ENCODE results near the gene SUCLG1. TPM values are rescaled to one million over a fixed set of nuclear protein-coding genes. Genes with fewer than 3 reads are reported as not detected.

The SUCLG1 gene
- total RNA-seq (10 to 100 TPM; 44.0 to 50.4 TPM), polyA plus RNA-seq (10 to 100 TPM; 89.7 to 93.7 (median 92.8) TPM), total RNA-seq (41.3 to 75.7 (median 57.0) reads per million in 6 experiments)

- peak; percentile 67 to 96 (median 84) for DNase-seq
- H3K27ac Mint-ChIP-seq: peak within 1 kb of the TSS; percentile 96 to 99 (median 99)
- ATAC-seq: peak; percentile 95 to 96
- no peaks in the 10 kb centered on the region for H3K9me3 Mint-ChIP-seq
- peaks cover 0 to 7% (median 0%) of the 10 kb centered on the region in 3 donors for H3K36me3 Mint-ChIP-seq
- H3K27me3 Mint-ChIP-seq: no peaks in the 10 kb centered on the region
- H3K4me3 Mint-ChIP-seq: peak within 1 kb of the TSS; percentile 88 to 100 (median 95)
- peaks cover 31 to 52% (median 51%) of the 10 kb centered on the region in 4 donors for H3K4me1 Mint-ChIP-seq
- POLR2A ChIA-PET: interaction anchor here (0.7 to 1.5 kb wide), 6 partner anchors 9 to 868 kb away, joined by 3 to 7 read pairs (median 4); partner anchors contain the start of gene TGOLN2
These were observed at the start of gene SUCLG1 for GRCh38 chr2:84459018-84459943. Gene SUCLG1, minus strand, starts transcription at chr2:84459280. Its CDS starts 11 bp downstream, at chr2:84459269.

DNA sequence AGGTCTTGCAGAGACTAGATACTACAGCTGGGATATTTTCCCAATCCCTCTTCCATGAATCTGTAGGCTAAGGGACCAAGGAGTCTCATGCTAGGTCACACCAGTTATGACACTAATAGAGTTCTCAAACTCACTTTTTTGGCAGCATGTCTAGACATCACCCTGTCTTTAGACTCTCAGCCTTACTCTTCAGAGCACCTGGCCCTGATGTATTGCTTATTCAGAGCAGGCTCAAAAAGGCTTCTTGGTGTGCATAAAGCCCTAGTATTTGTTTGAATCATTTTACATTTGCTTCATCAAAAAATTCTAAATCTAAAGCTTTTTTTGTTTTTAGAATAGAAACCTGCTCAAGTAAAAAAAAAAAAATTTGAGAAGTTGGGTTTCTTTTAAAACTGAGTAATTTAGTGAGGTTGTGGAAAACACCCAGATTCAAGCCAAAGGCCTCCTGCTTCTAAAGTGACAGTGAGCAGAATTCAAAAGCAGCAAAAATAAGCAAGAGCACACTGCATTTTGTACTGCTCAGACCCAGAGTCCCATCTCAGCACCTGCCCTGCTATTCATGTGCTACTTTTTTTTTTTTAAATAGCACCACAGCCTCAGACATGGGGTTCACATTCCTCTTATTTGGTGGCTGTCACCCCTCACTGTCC is 39.2 kb upstream of the SUCLG1 start:
- Mint-ChIP-seq H3K4me1 (peaks cover 6 to 19% (median 17%) of the 10 kb centered on the region in 4 donors), H3K9me3 (peaks cover 0 to 10% (median 2%) of the 10 kb centered on the region in 9 donors), H3K36me3 (peaks cover 0 to 7% (median 2%) of the 10 kb centered on the region in 3 donors), H3K27ac (peak overlapping the region; percentile 6 to 77 (median 46)), H3K4me3 (no peak overlapping the region), H3K27me3 (peaks cover 0 to 3% (median 0%) of the 10 kb centered on the region in 5 donors)
- DNase-seq (no peak), ATAC-seq (no peak)
- POLR2A ChIA-PET: interaction anchor here (1.4 to 1.9 kb wide), 2 partner anchors 325 to 382 kb away, joined by 3 to 13 read pairs; partner anchors contain the start of gene TRABD2A

GRCh38 chr2:84497285-84497684 is 38.2 kb upstream of the SUCLG1 start:
- H3K4me1 Mint-ChIP-seq: peaks cover 6 to 19% (median 17%) of the 10 kb centered on the region in 4 donors
- no peak overlapping the region for H3K4me3 Mint-ChIP-seq
- peaks cover 0 to 7% (median 2%) of the 10 kb centered on the region in 3 donors for H3K36me3 Mint-ChIP-seq
- ATAC-seq (no peak), DNase-seq (no peak)
- H3K27ac Mint-ChIP-seq: peak overlapping the region in 4 of 10 donors; percentile 4 to 55 (median 22)
- H3K27me3 Mint-ChIP-seq: peaks cover 0 to 3% (median 0%) of the 10 kb centered on the region in 5 donors
- POLR2A ChIA-PET: interaction anchor here (1.4 to 1.9 kb wide), 2 partner anchors 326 to 383 kb away, joined by 3 to 13 read pairs; partner anchors contain the start of gene TRABD2A
- peaks cover 0 to 10% (median 0%) of the 10 kb centered on the region in 9 donors for H3K9me3 Mint-ChIP-seq

DNA sequence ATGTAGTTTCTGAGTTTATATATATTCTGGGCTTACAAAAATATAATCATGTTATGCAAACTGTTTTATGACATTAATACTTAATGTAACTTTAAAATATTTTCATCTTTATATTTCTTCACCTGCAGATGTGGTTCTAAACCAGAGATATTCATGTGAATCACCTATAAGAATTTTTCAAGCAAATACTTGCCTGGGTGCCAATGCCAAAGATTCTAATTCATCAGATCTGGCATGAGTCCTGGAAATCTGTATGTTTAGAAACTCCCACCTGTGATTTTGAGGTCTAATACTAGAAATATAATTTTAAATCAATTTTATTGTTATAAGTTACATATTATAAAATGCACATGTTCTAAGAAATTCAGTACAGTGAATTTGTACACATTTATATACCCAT is 37.3 kb upstream of the SUCLG1 start:
- peaks cover 0 to 2% (median 0%) of the 10 kb centered on the region in 3 donors for H3K36me3 Mint-ChIP-seq
- H3K4me3 Mint-ChIP-seq: no peak overlapping the region
- H3K4me1 Mint-ChIP-seq: peaks cover 6 to 19% (median 17%) of the 10 kb centered on the region in 4 donors
- ATAC-seq: no peak
- H3K9me3 Mint-ChIP-seq: peaks cover 0 to 5% (median 0%) of the 10 kb centered on the region in 9 donors
- peak overlapping the region in 1 of 10 donors; percentile 92 for H3K27ac Mint-ChIP-seq
- peaks cover 0 to 3% (median 0%) of the 10 kb centered on the region in 5 donors for H3K27me3 Mint-ChIP-seq
- POLR2A ChIA-PET: interaction anchor here (1.9 kb wide), 1 partner anchor 384 kb away, joined by 13 read pairs; the partner anchor contains the start of gene TRABD2A
- DNase-seq: no peak

- Mint-ChIP-seq H3K27ac (peak overlapping the region; percentile 16 to 94 (median 84)), H3K4me3 (peak overlapping the region in 3 of 10 donors; percentile 10 to 31 (median 18)), H3K36me3 (peaks cover 0 to 2% (median 0%) of the 10 kb centered on the region in 3 donors), H3K4me1 (peaks cover 6 to 19% (median 17%) of the 10 kb centered on the region in 4 donors), H3K27me3 (peaks cover 0 to 3% (median 0%) of the 10 kb centered on the region in 5 donors), H3K9me3 (peaks cover 0 to 5% (median 0%) of the 10 kb centered on the region in 9 donors)
- POLR2A ChIA-PET: no interaction called here
- DNase-seq (peak in 8 of 10 donors; percentile 18 to 81 (median 68)), ATAC-seq (peak; percentile 94 to 99)
These were observed 36.6 kb upstream of the SUCLG1 start for GRCh38 chr2:84495539-84496146.

DNA sequence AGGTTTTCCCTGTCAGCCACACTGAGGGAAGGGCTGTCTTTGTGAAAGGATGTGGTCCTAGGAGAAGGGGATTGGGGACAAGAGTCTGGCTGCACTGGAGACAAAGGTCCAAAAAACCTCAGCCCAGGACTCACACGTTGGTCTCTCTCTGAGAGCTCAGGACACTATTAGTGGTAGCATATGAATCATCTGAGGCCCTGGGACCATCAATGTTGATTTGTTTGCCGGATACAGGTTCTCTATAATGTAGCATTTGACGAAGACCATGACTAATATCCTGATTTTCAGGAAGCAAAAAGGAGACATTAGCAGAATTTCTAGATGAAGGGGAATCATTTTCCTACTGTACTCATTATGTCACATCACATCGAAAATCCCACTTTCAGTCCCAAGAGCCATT is 35.0 kb upstream of the SUCLG1 start:
- peaks cover 4 to 18% (median 16%) of the 10 kb centered on the region in 4 donors for H3K4me1 Mint-ChIP-seq
- peaks cover 0 to 3% (median 0%) of the 10 kb centered on the region in 5 donors for H3K27me3 Mint-ChIP-seq
- no peak overlapping the region for H3K4me3 Mint-ChIP-seq
- POLR2A ChIA-PET: interaction anchor here (1.2 kb wide), 1 partner anchor 432 kb away, joined by 3 read pairs; no protein-coding TSS in a partner anchor
- H3K27ac Mint-ChIP-seq: no peak overlapping the region
- no peak for ATAC-seq
- H3K36me3 Mint-ChIP-seq: no peaks in the 10 kb centered on the region
- no peaks in the 10 kb centered on the region for H3K9me3 Mint-ChIP-seq
- DNase-seq: no peak

DNA sequence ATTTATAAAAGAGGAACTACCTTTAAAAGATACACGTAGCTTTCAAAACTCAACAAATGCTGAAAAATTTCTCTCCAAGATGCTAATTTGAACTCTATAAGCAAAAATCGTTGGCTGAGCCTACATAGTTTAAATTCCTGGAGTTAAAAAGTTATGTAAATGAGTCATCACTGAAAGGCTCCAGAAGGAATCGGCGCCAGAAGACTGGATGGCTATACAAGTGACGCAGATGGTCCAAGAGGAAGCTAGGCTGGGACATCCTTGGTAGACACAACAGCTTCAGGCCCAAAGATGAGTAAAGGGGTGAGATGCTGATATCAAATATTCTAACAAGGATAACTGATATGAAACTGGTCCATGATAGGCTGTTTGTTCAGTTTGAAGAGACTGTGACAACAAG is 34.4 kb upstream of the SUCLG1 start:
- no peak for ATAC-seq
- Mint-ChIP-seq H3K27me3 (peaks cover 0 to 3% (median 0%) of the 10 kb centered on the region in 5 donors), H3K9me3 (no peaks in the 10 kb centered on the region), H3K36me3 (peaks cover 0 to under 1% (median 0%) of the 10 kb centered on the region in 3 donors), H3K4me1 (peaks cover 4 to 18% (median 14%) of the 10 kb centered on the region in 4 donors), H3K27ac (no peak overlapping the region), H3K4me3 (no peak overlapping the region)
- DNase-seq: no peak
- POLR2A ChIA-PET: interaction anchor here (1.2 to 1.4 kb wide), 2 partner anchors 413 to 433 kb away, joined by 3 read pairs; no protein-coding TSS in a partner anchor

DNA sequence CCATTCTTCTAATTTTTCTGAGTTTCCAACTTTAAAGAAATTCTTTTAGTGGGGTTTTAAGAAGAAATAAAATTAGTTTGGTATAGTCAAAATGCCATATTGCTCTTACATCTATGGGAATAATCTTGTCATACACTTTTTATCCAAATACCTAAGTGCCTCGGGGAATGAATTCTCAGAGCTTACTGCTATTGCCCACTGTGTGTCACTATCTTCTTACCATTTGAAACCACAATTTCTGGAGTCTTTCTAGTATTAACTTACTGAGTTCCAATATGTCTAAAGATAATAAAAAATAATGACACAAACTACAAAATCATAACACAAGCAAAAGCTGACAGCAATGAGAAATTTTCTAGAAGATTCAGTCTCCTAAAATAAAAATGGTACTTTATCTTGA is 33.5 kb upstream of the SUCLG1 start:
- no peak for DNase-seq
- POLR2A ChIA-PET: interaction anchor here (1.4 kb wide), 1 partner anchor 414 kb away, joined by 3 read pairs; no protein-coding TSS in a partner anchor
- H3K4me1 Mint-ChIP-seq: peaks cover 4 to 11% (median 8%) of the 10 kb centered on the region in 4 donors

GRCh38 chr2:84491741-84492140 is 32.7 kb upstream of the SUCLG1 start:
- H3K36me3 Mint-ChIP-seq: peaks cover 0 to 1% (median 0%) of the 10 kb centered on the region in 3 donors
- H3K4me3 Mint-ChIP-seq: no peak overlapping the region
- POLR2A ChIA-PET: no interaction called here
- no peaks in the 10 kb centered on the region for H3K9me3 Mint-ChIP-seq
- H3K27me3 Mint-ChIP-seq: peaks cover 0 to 3% (median 0%) of the 10 kb centered on the region in 5 donors
- peaks cover 4 to 8% (median 6%) of the 10 kb centered on the region in 4 donors for H3K4me1 Mint-ChIP-seq
- ATAC-seq (no peak), DNase-seq (no peak)
- H3K27ac Mint-ChIP-seq: no peak overlapping the region

More for the DNA sequence above, 33.5 kb upstream of the SUCLG1 start:
- Mint-ChIP-seq H3K9me3 (no peaks in the 10 kb centered on the region), H3K36me3 (peaks cover 0 to 1% (median 0%) of the 10 kb centered on the region in 3 donors), H3K27me3 (peaks cover 0 to 3% (median 0%) of the 10 kb centered on the region in 5 donors), H3K27ac (no peak overlapping the region), H3K4me3 (no peak overlapping the region)
- ATAC-seq: no peak

DNA sequence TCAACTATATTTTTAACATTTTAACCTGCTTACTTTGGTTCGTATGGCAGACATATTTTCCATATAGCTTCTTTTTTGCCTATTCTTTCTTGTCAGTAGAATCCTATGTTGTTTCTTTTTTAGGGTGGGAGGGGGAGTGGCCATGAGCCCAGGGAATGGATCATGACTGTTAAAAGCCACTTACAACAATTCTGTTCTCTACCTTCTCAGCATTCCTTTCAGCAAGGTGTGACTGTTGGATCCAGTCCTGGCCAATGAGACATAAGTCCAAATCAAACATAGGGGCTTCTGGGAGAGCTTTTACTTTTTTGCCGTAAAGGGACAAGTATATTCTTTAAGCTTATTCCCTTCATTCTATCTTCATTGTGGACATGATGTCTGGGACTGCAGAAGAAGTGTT is 32.2 kb upstream of the SUCLG1 start:
- Mint-ChIP-seq H3K4me3 (no peak overlapping the region), H3K4me1 (peaks cover 4 to 8% (median 6%) of the 10 kb centered on the region in 4 donors), H3K9me3 (no peaks in the 10 kb centered on the region), H3K27ac (no peak overlapping the region), H3K36me3 (peaks cover 0 to 1% (median 0%) of the 10 kb centered on the region in 3 donors), H3K27me3 (peaks cover 0 to 3% (median 0%) of the 10 kb centered on the region in 5 donors)
- no peak for ATAC-seq
- POLR2A ChIA-PET: no interaction called here
- no peak for DNase-seq

DNA sequence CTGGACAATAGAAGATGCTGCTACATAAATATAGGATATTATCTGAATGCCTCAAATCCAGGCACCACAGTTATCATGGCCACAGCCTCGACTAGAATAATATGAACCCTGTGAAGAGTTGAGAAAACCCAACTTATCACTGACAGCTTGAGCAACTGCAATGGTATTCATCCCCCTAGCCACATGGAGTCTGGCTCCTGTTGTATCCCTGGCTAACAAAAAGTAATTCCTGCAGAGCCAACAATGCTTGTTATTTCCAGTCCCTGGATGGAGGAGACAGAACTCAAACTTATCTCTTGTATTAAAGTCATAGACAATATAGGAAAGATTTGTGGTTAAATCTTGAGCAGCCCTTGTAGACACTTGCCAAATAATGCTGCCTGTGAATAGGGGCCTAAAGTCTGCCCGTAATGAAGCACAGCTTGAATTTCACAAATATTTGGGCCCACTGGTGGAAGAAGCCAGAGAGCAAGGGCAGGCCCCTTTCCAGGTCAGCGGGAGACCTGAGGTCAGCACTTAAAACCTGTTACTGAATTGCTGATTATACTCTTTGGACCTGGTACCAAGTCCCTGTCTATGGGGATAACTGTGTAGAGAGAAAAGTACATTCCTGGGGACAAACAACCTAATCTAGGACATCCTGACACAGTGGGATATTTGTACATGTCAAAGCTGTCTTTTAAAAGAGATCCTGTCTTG is 28.4 kb upstream of the SUCLG1 start:
- DNase-seq: no peak
- no peaks in the 10 kb centered on the region for H3K27me3 Mint-ChIP-seq
- peak overlapping the region in 1 of 10 donors; percentile 65 for H3K27ac Mint-ChIP-seq
- no peaks in the 10 kb centered on the region for H3K9me3 Mint-ChIP-seq
- H3K4me1 Mint-ChIP-seq: peaks cover 2 to 5% (median 3%) of the 10 kb centered on the region in 4 donors
- no peak for ATAC-seq
- peaks cover 0 to 1% (median 0%) of the 10 kb centered on the region in 3 donors for H3K36me3 Mint-ChIP-seq
- no peak overlapping the region for H3K4me3 Mint-ChIP-seq
- POLR2A ChIA-PET: interaction anchor here (0.5 kb wide), 1 partner anchor 10 kb away, joined by 3 read pairs; no protein-coding TSS in a partner anchor

Measured in naive thymus-derived CD8-positive, alpha-beta T cell (primary cell).